Liver (tissue), 3 donors: ENCODE data around the gene SMIM11.
"Not testable (repeated sequence)": the region's sequence is repeated elsewhere in the genome, so short reads cannot be mapped to it uniquely, and the experiment has no call there.

ENCODE experiments used
- ATF3 ChIP-seq: IDR thresholded peaks from 2 replicates; pipeline ENCODE4 v1.6.1; 2016; ENCODE audit warnings: antibody characterized with exemption
- CTCF ChIP-seq: fragments of 150-350 bp; IDR thresholded peaks from 2 replicates; pipeline ENCODE4 v1.5.1; 2017; ENCODE audit warnings: improper control_type of control experiment, low read depth, low read length; ENCODE audit not compliant: missing input control
- EGR1 ChIP-seq, 2 donors: IDR thresholded peaks; 2 replicates each; pipeline ENCODE4 v1.6.1; 2016 to 2018; ENCODE audit warnings: antibody characterized with exemption in 2 of 2, low read depth in 2 of 2
- FOXA1 ChIP-seq: IDR thresholded peaks from 2 replicates; pipeline ENCODE4 v1.6.1; 2016; ENCODE audit warnings: antibody characterized with exemption
- GABPA ChIP-seq, 2 donors: IDR thresholded peaks in 1 of 2; conservative IDR thresholded peaks in 1 of 2; 2 replicates each; pipeline ENCODE4 v1.6.1; 2016; ENCODE audit warnings: antibody characterized with exemption in 2 of 2, mild to moderate bottlenecking in 1 of 2, moderate library complexity in 1 of 2
- HNF4G ChIP-seq: IDR thresholded peaks from 2 replicates; pipeline ENCODE4 v1.6.1; 2016; ENCODE audit warnings: antibody characterized with exemption
- JUND ChIP-seq, 2 donors: IDR thresholded peaks; 2 replicates each; pipeline ENCODE4 v1.6.1; 2016; ENCODE audit warnings: antibody characterized with exemption in 2 of 2
- MAX ChIP-seq: IDR thresholded peaks from 2 replicates; pipeline ENCODE4 v1.6.1; 2016; ENCODE audit warnings: antibody characterized with exemption
- RAD21 ChIP-seq, 2 donors: IDR thresholded peaks; 2 replicates each; pipeline ENCODE4 v1.6.1; 2016; ENCODE audit warnings: antibody characterized with exemption in 2 of 2, mild to moderate bottlenecking in 2 of 2
- REST ChIP-seq: IDR thresholded peaks from 2 replicates; pipeline ENCODE4 v1.6.1; 2016; ENCODE audit warnings: antibody characterized with exemption, mild to moderate bottlenecking
- SP1 ChIP-seq: IDR thresholded peaks from 2 replicates; pipeline ENCODE4 v1.6.1; 2018; ENCODE audit warnings: antibody characterized with exemption, mild to moderate bottlenecking
- TAF1 ChIP-seq: conservative IDR thresholded peaks from 2 replicates; pipeline ENCODE4 v1.6.1; 2016; ENCODE audit warnings: antibody characterized with exemption, mild to moderate bottlenecking
- YY1 ChIP-seq: IDR thresholded peaks from 2 replicates; pipeline ENCODE4 v1.6.1; 2016; ENCODE audit warnings: antibody characterized with exemption, mild to moderate bottlenecking
- ZBTB33 ChIP-seq: IDR thresholded peaks from 2 replicates; pipeline ENCODE4 v1.6.1; 2016; ENCODE audit warnings: antibody characterized with exemption
- donor health status: healthy.
- donor health status: healthy.

- not testable (repeated sequence) for TF ChIP-seq CTCF; YY1; TAF1; ZBTB33; REST; SP1; MAX; ATF3; HNF4G; GABPA (IDR thresholded peaks at IDR 0.05 in 1 of 2, conservative IDR thresholded peaks at IDR 0.05 in 1 of 2); EGR1 (IDR thresholded peaks at IDR 0.05; ENCODE audit: low read depth in 2 of 2); JUND (IDR thresholded peaks at IDR 0.05); FOXA1; RAD21 (IDR thresholded peaks at IDR 0.05)
These were observed 31.4 kb downstream of the SMIM11 start for GRCh38 chr21:34406676-34407075.
